Measurements from ENCODE around the gene SBDS.
"Not testable (repeated sequence)": the region's sequence is repeated elsewhere in the genome, so short reads cannot be mapped to it uniquely, and the experiment has no call there.

Gene SBDS

DNA sequence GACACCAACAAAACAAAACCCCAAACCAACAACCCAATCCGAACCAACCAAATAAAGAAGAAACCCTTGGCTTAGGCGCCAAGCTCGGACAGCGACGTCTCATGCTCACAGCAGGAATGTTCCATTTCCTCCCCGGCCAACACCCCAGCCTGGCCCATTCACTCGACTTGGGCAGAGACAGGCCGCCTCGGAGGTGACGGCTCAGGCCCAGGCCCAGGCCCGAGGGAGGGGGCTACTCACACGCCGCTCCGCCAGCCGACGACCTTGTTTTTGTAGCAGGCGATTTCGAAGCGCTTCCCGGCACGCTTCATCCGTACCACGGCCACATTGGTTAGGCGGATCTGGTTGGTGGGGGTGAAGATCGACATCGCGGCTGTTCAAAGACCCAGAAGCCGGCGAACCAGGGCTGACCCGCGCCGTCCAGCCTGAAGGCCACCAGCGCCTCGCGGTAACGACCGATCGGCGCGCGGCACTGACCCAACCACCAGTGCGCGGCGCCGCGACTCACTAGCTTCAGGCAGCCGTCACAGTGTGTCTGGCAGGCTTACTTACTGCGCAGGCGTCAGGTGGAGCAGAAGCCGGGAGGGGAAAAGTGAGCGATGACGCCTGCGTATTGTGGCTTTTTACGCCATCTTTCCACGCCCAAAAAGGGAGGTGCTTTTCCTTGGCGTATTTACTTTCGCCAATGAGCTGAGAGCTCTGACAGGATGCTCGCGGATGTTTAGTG, at the start of gene SBDS:
Gene SBDS (minus strand): TSS at position 537 of the 727 bp plus-strand sequence. CDS start 169 bp downstream, at position 368.
- DNase-seq (ENCODE audit: low read depth): peak; percentile 99

DNA sequence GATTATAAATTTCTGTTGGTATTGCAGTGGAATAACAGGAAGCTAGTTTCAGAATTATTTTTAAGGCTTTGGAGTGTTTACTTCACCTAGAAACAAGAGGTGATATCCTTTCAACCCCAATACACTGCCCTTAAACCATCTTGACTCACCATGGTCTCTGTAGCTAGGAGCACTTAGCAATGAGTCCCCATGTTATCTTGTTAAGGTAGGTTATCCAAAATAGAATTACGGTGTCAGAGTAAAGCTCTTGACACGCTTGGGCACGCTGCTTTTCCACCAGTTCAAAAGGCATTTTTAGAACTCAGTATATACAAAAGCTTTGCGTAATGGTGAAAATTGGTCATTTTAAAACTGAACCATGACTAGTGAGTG, 48.2 kb upstream of the SBDS start:
- peak; percentile 42 for DNase-seq (ENCODE audit: low read depth)

GRCh38 chr7:67042781-67043558, 47.6 kb upstream of the SBDS start:
- peak; percentile 86 for DNase-seq (ENCODE audit: low read depth)

DNA sequence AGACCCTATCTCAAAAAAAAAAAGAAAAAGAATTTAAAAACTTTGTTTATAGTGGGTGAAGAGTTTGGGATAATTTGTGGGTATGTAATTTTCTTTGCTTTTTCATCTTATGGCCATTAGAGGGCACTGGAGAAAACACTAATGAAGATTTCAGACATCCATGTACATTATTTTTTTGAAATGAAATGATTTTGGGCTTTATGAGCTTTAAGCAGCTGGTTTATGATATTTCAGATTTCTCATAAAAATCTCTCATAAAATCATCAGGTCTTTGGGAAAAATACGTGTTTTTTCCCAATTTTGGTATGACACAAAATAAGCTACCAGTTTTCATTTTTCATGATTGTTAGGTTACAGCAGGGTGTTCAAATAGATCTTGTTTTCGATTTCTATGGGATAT, 45.4 kb upstream of the SBDS start:
- peak; percentile 12 for DNase-seq (ENCODE audit: low read depth)

- not testable (repeated sequence) for DNase-seq (ENCODE audit: low read depth)
Measured at GRCh38 chr7:67036432-67037395, 41.3 kb upstream of the SBDS start.

DNA sequence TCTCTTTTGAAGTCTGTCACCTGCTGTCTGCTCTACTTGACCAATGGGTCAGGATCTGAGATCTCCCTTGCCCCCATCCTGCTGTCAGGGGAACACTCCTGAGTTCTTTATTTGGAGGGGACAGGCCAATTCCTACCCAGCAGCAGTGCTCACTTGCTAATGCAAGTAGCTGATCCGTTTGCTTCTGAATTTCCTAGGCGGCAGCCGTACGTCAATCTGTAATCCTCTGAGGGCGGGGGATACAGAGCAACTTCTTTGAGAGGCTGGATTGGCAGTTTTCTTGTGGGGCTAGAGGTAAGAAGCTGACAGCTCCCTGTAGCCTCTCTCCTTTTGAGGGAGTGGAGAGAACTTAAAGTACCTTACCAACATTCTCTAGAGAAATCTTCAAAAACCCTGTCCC, 37.9 kb upstream of the SBDS start:
- no peak for DNase-seq (ENCODE audit: low read depth)

DNA sequence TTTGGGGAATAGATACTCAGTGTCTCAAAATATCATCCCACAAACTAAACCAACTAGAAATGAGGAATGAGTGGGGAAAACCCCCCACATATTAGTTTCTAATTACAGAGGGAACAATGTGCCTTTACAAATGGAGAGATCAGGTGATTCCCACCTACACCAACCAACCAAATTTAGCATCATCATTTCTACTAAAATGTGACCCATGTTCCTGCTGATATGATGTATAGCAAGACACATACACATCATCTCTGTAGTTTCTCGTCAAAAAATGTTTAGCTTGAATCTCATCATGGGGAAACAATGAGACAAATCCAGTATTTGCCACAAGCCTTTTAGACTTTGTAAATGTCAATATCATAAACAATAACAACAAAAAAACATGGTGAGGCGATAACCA, 36.3 kb upstream of the SBDS start:
- not testable (repeated sequence) for DNase-seq (ENCODE audit: low read depth)

GRCh38 chr7:67025459-67025858, 30.1 kb upstream of the SBDS start:
- peak; percentile 72 for DNase-seq (ENCODE audit: low read depth)

GRCh38 chr7:67022511-67022910, 27.1 kb upstream of the SBDS start:
- DNase-seq (ENCODE audit: low read depth): no peak

DNA sequence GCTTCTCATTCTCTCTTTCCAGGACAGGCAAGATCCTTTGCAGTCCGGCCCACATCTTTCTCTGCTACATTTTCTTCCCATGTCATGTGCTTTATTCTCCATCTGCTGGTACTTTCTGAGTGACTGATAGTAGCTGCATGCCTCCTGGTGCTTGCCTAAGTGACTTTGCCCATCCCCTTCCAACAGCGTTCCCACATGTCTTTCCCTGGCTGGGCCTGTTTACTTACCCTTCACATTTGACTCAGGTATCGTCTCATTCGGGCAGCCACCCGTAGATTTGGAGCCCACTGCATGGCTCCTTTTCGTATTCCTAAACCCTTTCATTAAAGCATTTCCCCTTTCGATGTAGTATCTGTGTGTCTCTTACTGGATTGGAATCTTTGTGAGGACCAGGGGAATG, 25.9 kb upstream of the SBDS start:
- DNase-seq (ENCODE audit: low read depth): no peak

DNA sequence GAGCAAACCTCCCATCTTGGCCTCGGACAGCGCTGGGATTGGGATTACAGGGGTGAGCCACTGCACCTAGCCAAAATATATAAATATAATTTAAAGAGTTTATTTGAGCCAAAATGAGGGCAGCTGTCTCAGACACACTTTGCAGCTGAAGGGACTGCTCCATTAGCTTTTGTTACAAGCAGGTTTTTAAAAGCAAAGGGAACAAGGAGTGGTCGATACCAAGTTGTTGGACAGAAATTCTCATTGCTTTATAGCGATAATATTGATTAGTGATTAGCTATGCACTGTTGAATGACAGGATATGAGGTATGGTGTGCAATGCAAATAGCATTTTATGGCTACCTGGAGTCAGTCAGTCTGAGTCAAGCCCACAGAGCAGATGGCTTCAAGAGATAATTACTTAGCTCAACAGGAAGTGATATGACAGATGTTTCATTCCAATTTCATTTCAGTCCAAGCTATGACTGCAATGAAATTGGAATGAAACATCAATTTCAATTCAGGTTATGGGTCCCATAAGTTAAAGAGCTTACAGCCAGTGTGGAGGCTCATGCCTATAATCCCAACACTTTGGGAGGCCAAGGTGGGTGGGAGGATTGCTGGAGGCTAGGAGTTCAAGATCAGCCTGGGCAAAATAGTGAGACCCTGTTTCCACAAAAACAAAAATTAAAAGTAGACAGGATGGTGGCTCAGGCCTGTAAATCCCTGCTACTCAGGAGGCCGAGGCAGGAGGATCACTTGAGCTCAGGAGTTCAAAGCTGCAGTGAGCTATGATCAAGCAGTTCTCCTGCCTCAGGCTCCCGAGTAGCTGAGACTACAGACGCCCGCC, 24.4 kb upstream of the SBDS start:
- peak; percentile 93 for DNase-seq (ENCODE audit: low read depth)

- peak; percentile 13 for DNase-seq (ENCODE audit: low read depth)
Measured at GRCh38 chr7:67018940-67019339, 23.6 kb upstream of the SBDS start.

- DNase-seq (ENCODE audit: low read depth): not testable (repeated sequence)
Measured at GRCh38 chr7:67017971-67018370, 22.6 kb upstream of the SBDS start.

DNA sequence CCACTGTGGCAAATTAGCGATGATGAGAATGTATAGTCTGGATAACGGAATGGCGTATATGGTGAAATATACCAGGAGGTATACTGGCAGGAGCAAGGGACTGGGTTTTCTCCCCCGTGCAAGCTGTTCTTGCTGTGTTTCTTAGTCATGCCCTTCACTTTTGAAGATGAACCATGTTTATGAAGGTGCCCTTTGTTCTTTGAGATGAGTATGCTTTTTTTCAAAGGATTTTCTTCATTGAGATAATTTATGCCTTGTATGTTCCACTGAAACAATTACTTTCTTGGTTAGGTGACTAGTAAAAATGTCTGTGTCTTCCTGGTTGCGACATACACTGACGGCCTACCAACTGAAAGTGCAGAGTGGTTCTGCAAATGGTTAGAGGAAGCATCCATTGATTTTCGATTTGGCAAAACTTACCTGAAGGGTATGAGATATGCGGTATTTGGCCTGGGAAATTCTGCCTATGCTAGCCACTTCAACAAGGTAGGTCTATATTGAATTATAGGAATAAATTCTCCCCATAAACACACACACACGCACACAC, 18.8 kb upstream of the SBDS start:
- not testable (repeated sequence) for DNase-seq (ENCODE audit: low read depth)

DNA sequence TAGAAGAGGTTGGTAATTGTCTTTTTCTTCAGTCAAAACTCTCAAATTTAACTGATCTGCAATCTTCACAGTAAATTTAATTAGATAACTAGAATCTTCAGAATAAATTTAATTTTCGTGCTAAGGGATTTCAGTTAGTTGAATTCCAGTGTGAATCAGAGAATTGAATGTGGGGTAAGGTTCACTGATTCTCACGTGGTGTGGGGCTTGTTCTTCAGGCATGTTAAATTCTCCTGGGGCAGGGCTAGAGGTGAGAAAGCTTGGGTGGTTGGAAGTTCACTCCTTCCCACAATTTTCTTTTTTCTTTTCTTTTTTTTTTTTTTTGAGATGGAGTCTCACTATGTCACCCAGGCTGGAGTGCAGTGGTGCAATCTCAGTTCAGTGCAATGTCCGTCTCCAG, 14.3 kb upstream of the SBDS start:
- DNase-seq (ENCODE audit: low read depth): not testable (repeated sequence)

DNA sequence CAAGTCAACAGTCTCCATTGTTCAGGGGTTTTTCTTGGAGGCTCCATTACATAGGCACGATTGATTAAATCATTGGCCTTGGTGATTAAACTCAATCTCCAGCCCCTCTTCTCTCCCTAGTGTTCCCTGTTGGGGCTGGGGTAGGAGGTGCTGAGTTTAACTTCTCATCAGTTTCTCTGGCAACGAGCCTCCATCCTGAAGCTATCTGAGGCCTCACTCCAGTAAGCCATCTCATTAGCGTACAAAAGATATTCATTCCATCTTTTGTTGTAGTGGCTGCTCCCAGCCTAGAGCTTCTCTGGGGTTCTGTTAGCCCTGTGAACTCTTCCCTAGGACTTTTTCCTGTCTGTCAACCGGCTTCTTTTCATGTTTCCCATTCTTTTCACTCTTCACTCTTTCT, 12.9 kb upstream of the SBDS start:
- no peak for DNase-seq (ENCODE audit: low read depth)

DNA sequence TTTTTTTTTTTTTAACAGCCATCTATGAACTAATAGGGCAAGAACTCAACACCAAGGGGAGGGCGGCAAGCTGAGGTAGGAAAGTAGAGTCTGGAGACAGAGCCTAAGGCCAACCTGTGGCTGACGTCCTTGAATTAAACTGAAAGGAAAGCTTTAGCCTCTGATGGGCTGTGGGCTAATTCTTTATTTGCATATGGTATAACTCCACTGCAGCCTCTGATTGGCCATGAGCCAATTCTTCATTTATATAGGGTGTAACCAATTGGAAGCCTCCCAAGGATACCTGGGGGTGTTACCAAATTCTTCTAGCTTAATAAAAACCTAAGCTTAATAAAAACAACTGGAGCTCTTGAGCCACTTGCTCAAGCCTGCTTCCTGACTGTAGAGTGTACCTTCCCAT, 11.6 kb upstream of the SBDS start:
- no peak for DNase-seq (ENCODE audit: low read depth)

DNA sequence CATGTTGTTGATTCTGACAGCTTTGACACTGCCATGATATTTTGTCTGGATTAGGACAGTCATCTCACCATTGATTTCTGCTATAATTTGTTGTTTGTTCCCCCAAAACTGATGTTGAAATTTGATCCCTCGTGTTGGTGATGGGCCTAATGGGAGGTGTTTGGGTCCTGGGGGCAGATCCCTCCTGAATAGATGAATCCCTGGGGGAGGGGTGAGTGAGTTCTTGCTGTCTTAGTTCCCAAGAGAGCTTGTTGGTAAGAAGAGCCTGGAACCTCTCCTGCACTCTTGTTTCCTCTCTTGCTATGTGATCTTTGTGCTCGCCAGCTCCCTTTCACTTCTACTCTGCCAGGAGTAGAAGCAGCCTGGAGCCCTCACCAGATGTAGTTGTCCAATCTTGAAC, 8.8 kb upstream of the SBDS start:
- not testable (repeated sequence) for DNase-seq (ENCODE audit: low read depth)

GRCh38 chr7:67000601-67001258, 5.3 kb upstream of the SBDS start:
- peak; percentile 47 for DNase-seq (ENCODE audit: low read depth)

DNA sequence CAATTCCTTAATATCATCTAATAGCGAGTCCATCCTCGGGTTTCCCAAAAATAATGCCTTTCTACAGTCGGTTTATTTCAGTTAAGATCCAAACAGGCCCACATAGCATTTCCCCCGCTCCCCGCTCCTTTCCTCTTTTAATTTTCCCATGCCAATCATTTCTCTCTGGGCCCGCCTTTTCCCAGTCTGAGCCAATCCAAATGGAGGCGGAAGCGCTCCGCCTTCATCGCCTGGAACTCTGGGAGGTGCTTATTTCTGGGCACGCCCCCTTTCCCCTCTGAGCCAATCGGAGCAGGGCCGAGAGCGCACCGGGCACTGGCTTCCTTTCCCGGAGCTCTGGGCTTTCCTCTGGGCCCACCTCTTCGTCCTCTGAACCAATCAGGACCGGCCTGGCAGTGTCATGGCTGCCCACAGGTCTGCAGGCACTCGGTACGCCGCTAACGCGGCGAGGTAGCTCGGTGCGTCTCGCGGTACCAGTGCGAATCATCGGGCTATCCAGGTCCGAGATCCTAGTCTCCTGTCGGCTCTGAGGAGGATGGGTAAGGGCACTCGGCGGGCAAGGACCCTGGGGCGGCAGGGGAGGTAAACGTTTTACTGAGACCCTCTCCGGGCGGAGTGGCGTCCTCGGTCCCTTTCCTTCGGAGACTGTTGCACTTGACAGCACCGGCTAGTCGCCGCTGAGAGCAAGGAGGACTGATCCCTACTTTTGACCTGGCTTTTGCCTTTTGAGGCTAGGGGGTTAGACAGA, 1.2 kb upstream of the SBDS start, which contains the start of gene TYW1:
Gene TYW1 (plus strand): TSS at position 390 of the 748 bp plus-strand sequence. CDS start 146 bp downstream, at position 536.
- DNase-seq (ENCODE audit: low read depth): peak; percentile 97

All from ELR (cell line).